ENCODE results near the gene ARHGAP42. TPM values are rescaled to one million over a fixed set of nuclear protein-coding genes. Genes with fewer than 3 reads are reported as not detected.

The ARHGAP42 gene
- polyA plus RNA-seq, 3 donors: 0.13 TPM; not detected in 2

GRCh38 chr11:100922121-100922520 lies 235.0 kb downstream of the ARHGAP42 start:
- H4K20me1 ChIP-seq (ENCODE audit: insufficient read depth, low read length): no peaks in the 10 kb centered on the region
- Mint-ChIP-seq H3K4me3 (no peak overlapping the region), H3K27ac (no peak overlapping the region), H3K27me3 (ENCODE audit: low read depth in 3 of 3) (no peaks in the 10 kb centered on the region), H3K36me3 (no peaks in the 10 kb centered on the region), H3K4me1 (no peaks in the 10 kb centered on the region), H3K9me3 (no peaks in the 10 kb centered on the region)
- intact Hi-C loops (cut with micrococcal nuclease): no loop called here
- DNase-seq: no peak
- no peak overlapping the region for H3K4me3 ChIP-seq (replicated peaks in 1 of 3; ENCODE audit: low read depth in 2 of 3, low read length in 3 of 3)
- no peak overlapping the region for H3K27ac ChIP-seq (ENCODE audit: low read depth in 1 of 2, low read length in 2 of 2)
- whole genome bisulfite sequencing (ENCODE audit: insufficient coverage): no CpG with 5 or more reads among the region's 5 CpGs
- no peak overlapping the region for H2AFZ ChIP-seq (ENCODE audit: insufficient read depth, low read depth, low read length, poor library complexity, severe bottlenecking)
- H3K36me3 ChIP-seq (replicated peaks in 1 of 2; ENCODE audit: control insufficient read depth in 1 of 2, insufficient read depth in 2 of 2, low read length in 2 of 2): no peaks in the 10 kb centered on the region
- H3K4me2 ChIP-seq (replicated peaks; ENCODE audit: extremely low read depth, low read length, poor library complexity, severe bottlenecking): no peak overlapping the region
- TF ChIP-seq CTCF (IDR thresholded peaks at IDR 0.05): no peak
- H3K27me3 ChIP-seq (ENCODE audit: control insufficient read depth in 2 of 2, insufficient read depth in 2 of 2, low read length in 2 of 2): no peaks in the 10 kb centered on the region
- no peaks in the 10 kb centered on the region for H3K79me2 ChIP-seq (ENCODE audit: insufficient read depth, low read length)
- H3K9me3 ChIP-seq (replicated peaks in 1 of 2; ENCODE audit: control insufficient read depth in 1 of 2, insufficient read depth in 1 of 2, low read length in 2 of 2): no peaks in the 10 kb centered on the region
- H3K4me1 ChIP-seq (ENCODE audit: control insufficient read depth in 1 of 2, insufficient read depth in 2 of 2, low read length in 2 of 2): no peaks in the 10 kb centered on the region
- no peak overlapping the region for H3K9ac ChIP-seq (ENCODE audit: insufficient read depth, low read length, poor library complexity, severe bottlenecking)

- Histone ChIP-seq H3K4me2 (replicated peaks; ENCODE audit: extremely low read depth, low read length, poor library complexity, severe bottlenecking) (no peak overlapping the region), H3K27me3 (ENCODE audit: control insufficient read depth in 2 of 2, insufficient read depth in 2 of 2, low read length in 2 of 2) (no peaks in the 10 kb centered on the region), H2AFZ (ENCODE audit: insufficient read depth, low read depth, low read length, poor library complexity, severe bottlenecking) (no peak overlapping the region), H3K36me3 (replicated peaks in 1 of 2; ENCODE audit: control insufficient read depth in 1 of 2, insufficient read depth in 2 of 2, low read length in 2 of 2) (no peaks in the 10 kb centered on the region), H3K79me2 (ENCODE audit: insufficient read depth, low read length) (no peaks in the 10 kb centered on the region), H3K4me3 (replicated peaks in 1 of 3; ENCODE audit: low read depth in 2 of 3, low read length in 3 of 3) (no peak overlapping the region), H4K20me1 (ENCODE audit: insufficient read depth, low read length) (no peaks in the 10 kb centered on the region), H3K9ac (ENCODE audit: insufficient read depth, low read length, poor library complexity, severe bottlenecking) (no peak overlapping the region), H3K27ac (ENCODE audit: low read depth in 1 of 2, low read length in 2 of 2) (no peak overlapping the region), H3K4me1 (ENCODE audit: control insufficient read depth in 1 of 2, insufficient read depth in 2 of 2, low read length in 2 of 2) (no peaks in the 10 kb centered on the region), H3K9me3 (replicated peaks in 1 of 2; ENCODE audit: control insufficient read depth in 1 of 2, insufficient read depth in 1 of 2, low read length in 2 of 2) (no peaks in the 10 kb centered on the region)
- Mint-ChIP-seq H3K4me1 (no peaks in the 10 kb centered on the region), H3K4me3 (no peak overlapping the region), H3K27me3 (ENCODE audit: low read depth in 3 of 3) (peaks cover 0 to 2% (median 0%) of the 10 kb centered on the region in 3 donors), H3K27ac (no peak overlapping the region), H3K9me3 (no peaks in the 10 kb centered on the region), H3K36me3 (no peaks in the 10 kb centered on the region)
- intact Hi-C loops (cut with micrococcal nuclease): no loop called here
- no CpG with 5 or more reads among the region's 2 CpGs for WGBS (ENCODE audit: insufficient coverage)
- no peak for TF ChIP-seq CTCF (IDR thresholded peaks at IDR 0.05)
- no peak for DNase-seq
These were observed 236.5 kb downstream of the ARHGAP42 start for GRCh38 chr11:100923555-100923954.

All from CD14-positive monocyte (primary cell).